HUES6 (cell line): Measurements from ENCODE around the gene QRFP.

Source experiments
- H3K27ac ChIP-seq: 2 replicates; pipeline ENCODE4 v1.7.0; 2013; ENCODE audit warnings: low read depth, mild to moderate bottlenecking, low read length, inconsistent platforms
- H3K27me3 ChIP-seq: 2 replicates; pipeline ENCODE4 v1.6.1; 2013; ENCODE audit warnings: low read length; ENCODE audit not compliant: control insufficient read depth, insufficient read depth
- H3K36me3 ChIP-seq: 2 replicates; pipeline ENCODE4 v1.6.1; 2013; ENCODE audit warnings: low read length; ENCODE audit not compliant: control insufficient read depth, insufficient read depth
- H3K4me1 ChIP-seq: 2 replicates; pipeline ENCODE4 v1.6.1; 2013; ENCODE audit warnings: low read length; ENCODE audit not compliant: control insufficient read depth, insufficient read depth
- H3K4me3 ChIP-seq: 2 replicates; pipeline ENCODE4 v1.5.1; 2013; ENCODE audit warnings: low read depth, low read length
- H3K9ac ChIP-seq: one replicate; pipeline ENCODE4 v1.6.1; 2013; ENCODE audit warnings: mild to moderate bottlenecking, low read length
- H3K9me3 ChIP-seq: 2 replicates; pipeline ENCODE4 v1.6.1; 2013; ENCODE audit warnings: low read depth, low read length; ENCODE audit not compliant: control insufficient read depth, insufficient read depth

Gene QRFP

GRCh38 chr9:130883479-130883878, 13.1 kb downstream of the QRFP start:
- Histone ChIP-seq H3K4me3 (no peak overlapping the region), H3K36me3 (peaks cover 95% of the 10 kb centered on the region), H3K27me3 (no peaks in the 10 kb centered on the region), H3K4me1 (no peaks in the 10 kb centered on the region), H3K9ac (no peak overlapping the region), H3K9me3 (no peaks in the 10 kb centered on the region), H3K27ac (no peak overlapping the region)

- Histone ChIP-seq H3K27ac (no peak overlapping the region), H3K27me3 (no peaks in the 10 kb centered on the region), H3K36me3 (peaks cover 93% of the 10 kb centered on the region), H3K4me3 (no peak overlapping the region), H3K9ac (no peak overlapping the region), H3K9me3 (no peaks in the 10 kb centered on the region), H3K4me1 (no peaks in the 10 kb centered on the region)
These were observed 13.9 kb downstream of the QRFP start for GRCh38 chr9:130882696-130883225.

GRCh38 chr9:130881516-130881915, 15.1 kb downstream of the QRFP start:
- H3K27ac ChIP-seq = no peak overlapping the region
- no peak overlapping the region for H3K9ac ChIP-seq
- H3K4me1 ChIP-seq = no peaks in the 10 kb centered on the region
- H3K9me3 ChIP-seq = no peaks in the 10 kb centered on the region
- H3K36me3 ChIP-seq = peaks cover 88% of the 10 kb centered on the region
- no peaks in the 10 kb centered on the region for H3K27me3 ChIP-seq
- H3K4me3 ChIP-seq = no peak overlapping the region

- Histone ChIP-seq H3K4me1 (no peaks in the 10 kb centered on the region), H3K9ac (no peak overlapping the region), H3K36me3 (peaks cover 81% of the 10 kb centered on the region)
These were observed 15.9 kb downstream of the QRFP start for GRCh38 chr9:130880599-130881220.

GRCh38 chr9:130879863-130880411, 16.7 kb downstream of the QRFP start:
- no peaks in the 10 kb centered on the region for H3K9me3 ChIP-seq
- no peaks in the 10 kb centered on the region for H3K4me1 ChIP-seq
- H3K27ac ChIP-seq = no peak overlapping the region
- H3K36me3 ChIP-seq = peaks cover 79% of the 10 kb centered on the region
- no peak overlapping the region for H3K4me3 ChIP-seq
- no peaks in the 10 kb centered on the region for H3K27me3 ChIP-seq
- H3K9ac ChIP-seq = no peak overlapping the region

More at GRCh38 chr9:130880599-130881220, 15.9 kb downstream of the QRFP start:
- Histone ChIP-seq H3K27me3 (no peaks in the 10 kb centered on the region), H3K27ac (no peak overlapping the region), H3K9me3 (no peaks in the 10 kb centered on the region), H3K4me3 (no peak overlapping the region)

- no peaks in the 10 kb centered on the region for H3K27me3 ChIP-seq
- H3K4me1 ChIP-seq = no peaks in the 10 kb centered on the region
- H3K36me3 ChIP-seq = peaks cover 79% of the 10 kb centered on the region
- no peaks in the 10 kb centered on the region for H3K9me3 ChIP-seq
- no peak overlapping the region for H3K4me3 ChIP-seq
- no peak overlapping the region for H3K9ac ChIP-seq
- H3K27ac ChIP-seq = no peak overlapping the region
These were observed 18.3 kb downstream of the QRFP start for GRCh38 chr9:130878295-130878694.

- Histone ChIP-seq H3K4me3 (no peak overlapping the region), H3K9ac (no peak overlapping the region), H3K27me3 (no peaks in the 10 kb centered on the region), H3K36me3 (peaks cover 83% of the 10 kb centered on the region), H3K27ac (no peak overlapping the region), H3K9me3 (no peaks in the 10 kb centered on the region), H3K4me1 (no peaks in the 10 kb centered on the region)
These were observed 19.3 kb downstream of the QRFP start for GRCh38 chr9:130877300-130877699.

GRCh38 chr9:130874783-130875182, 21.8 kb downstream of the QRFP start:
- H3K9me3 ChIP-seq = no peaks in the 10 kb centered on the region
- H3K9ac ChIP-seq = no peak overlapping the region
- H3K4me3 ChIP-seq = no peak overlapping the region
- peaks cover 79% of the 10 kb centered on the region for H3K36me3 ChIP-seq
- no peak overlapping the region for H3K27ac ChIP-seq
- H3K4me1 ChIP-seq = no peaks in the 10 kb centered on the region
- H3K27me3 ChIP-seq = no peaks in the 10 kb centered on the region

- Histone ChIP-seq H3K9ac (no peak overlapping the region), H3K36me3 (peaks cover 77% of the 10 kb centered on the region), H3K27ac (no peak overlapping the region), H3K4me3 (no peak overlapping the region), H3K27me3 (no peaks in the 10 kb centered on the region), H3K9me3 (no peaks in the 10 kb centered on the region), H3K4me1 (no peaks in the 10 kb centered on the region)
These were observed 22.6 kb downstream of the QRFP start for GRCh38 chr9:130873966-130874365.

- Histone ChIP-seq H3K27me3 (no peaks in the 10 kb centered on the region), H3K9ac (no peak overlapping the region), H3K4me1 (no peaks in the 10 kb centered on the region), H3K36me3 (peaks cover 68% of the 10 kb centered on the region), H3K4me3 (no peak overlapping the region), H3K9me3 (no peaks in the 10 kb centered on the region), H3K27ac (no peak overlapping the region)
These were observed 23.6 kb downstream of the QRFP start for GRCh38 chr9:130872912-130873503.

GRCh38 chr9:130872508-130872907, 24.1 kb downstream of the QRFP start:
- Histone ChIP-seq H3K9ac (no peak overlapping the region), H3K36me3 (peaks cover 68% of the 10 kb centered on the region), H3K4me1 (no peaks in the 10 kb centered on the region), H3K9me3 (no peaks in the 10 kb centered on the region), H3K4me3 (no peak overlapping the region), H3K27ac (no peak overlapping the region), H3K27me3 (no peaks in the 10 kb centered on the region)
